Mammary epithelial cell (primary cell): Measurements from ENCODE around the gene SLC44A3.
"Not testable (repeated sequence)": the region's sequence is repeated elsewhere in the genome, so short reads cannot be mapped to it uniquely, and the experiment has no call there.

Experiments used
- EZH2 ChIP-seq: IDR thresholded peaks from 2 replicates; pipeline ENCODE4 v1.6.1; 2012; ENCODE audit warnings: low read length, inconsistent platforms, borderline replicate concordance
- TF ChIP-seq, protein P1 (sequence below), 2 donors: IDR thresholded peaks in 1 of 2; conservative IDR thresholded peaks in 1 of 2; 2 replicates each; pipeline ENCODE4 v1.5.1; 2011 to 2012; ENCODE audit warnings: inconsistent platforms in 2 of 2, low read length in 2 of 2, mild to moderate bottlenecking in 2 of 2, control low read depth in 1 of 2, low read depth in 1 of 2; ENCODE audit not compliant: insufficient read depth in 1 of 2; ENCODE audit errors: extremely low read depth in 1 of 2

DNA sequence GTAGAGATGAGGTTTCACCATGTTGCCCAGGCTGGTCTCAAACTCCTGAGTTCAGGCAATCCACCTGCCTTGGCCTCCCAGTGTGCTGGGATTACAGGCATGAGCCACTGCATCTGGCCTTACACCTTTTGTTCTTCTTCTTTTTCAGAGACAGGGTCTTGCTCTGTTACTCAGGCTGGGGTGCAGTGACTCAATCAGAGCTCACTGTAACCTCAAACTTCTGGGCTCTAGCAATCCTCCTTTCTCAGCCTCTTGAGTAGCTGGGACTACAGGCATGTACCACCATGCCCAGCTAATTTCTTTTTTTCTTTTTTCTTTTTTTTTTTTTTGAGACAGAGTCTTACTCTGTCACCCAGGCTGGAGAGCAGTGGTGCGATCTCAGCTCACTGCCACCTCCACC is 121.3 kb downstream of the SLC44A3 start:
- TF ChIP-seq, protein P1, sequence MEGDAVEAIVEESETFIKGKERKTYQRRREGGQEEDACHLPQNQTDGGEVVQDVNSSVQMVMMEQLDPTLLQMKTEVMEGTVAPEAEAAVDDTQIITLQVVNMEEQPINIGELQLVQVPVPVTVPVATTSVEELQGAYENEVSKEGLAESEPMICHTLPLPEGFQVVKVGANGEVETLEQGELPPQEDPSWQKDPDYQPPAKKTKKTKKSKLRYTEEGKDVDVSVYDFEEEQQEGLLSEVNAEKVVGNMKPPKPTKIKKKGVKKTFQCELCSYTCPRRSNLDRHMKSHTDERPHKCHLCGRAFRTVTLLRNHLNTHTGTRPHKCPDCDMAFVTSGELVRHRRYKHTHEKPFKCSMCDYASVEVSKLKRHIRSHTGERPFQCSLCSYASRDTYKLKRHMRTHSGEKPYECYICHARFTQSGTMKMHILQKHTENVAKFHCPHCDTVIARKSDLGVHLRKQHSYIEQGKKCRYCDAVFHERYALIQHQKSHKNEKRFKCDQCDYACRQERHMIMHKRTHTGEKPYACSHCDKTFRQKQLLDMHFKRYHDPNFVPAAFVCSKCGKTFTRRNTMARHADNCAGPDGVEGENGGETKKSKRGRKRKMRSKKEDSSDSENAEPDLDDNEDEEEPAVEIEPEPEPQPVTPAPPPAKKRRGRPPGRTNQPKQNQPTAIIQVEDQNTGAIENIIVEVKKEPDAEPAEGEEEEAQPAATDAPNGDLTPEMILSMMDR (conservative IDR thresholded peaks at IDR 0.05 in 1 of 2, IDR thresholded peaks at IDR 0.05 in 1 of 2; ENCODE audit: extremely low read depth in 1 of 2, insufficient read depth in 1 of 2, low read depth in 1 of 2, low read length in 2 of 2) = not testable (repeated sequence)
- TF ChIP-seq EZH2 = not testable (repeated sequence)
